GM18951 (cell line): ENCODE data around the gene MPRIP.
"Not testable (repeated sequence)": the region's sequence is repeated elsewhere in the genome, so short reads cannot be mapped to it uniquely, and the experiment has no call there.

Experiments used
- POLR2A ChIP-seq: IDR thresholded peaks from 4 replicates; pipeline ENCODE4 v1.6.1; 2011; ENCODE audit warnings: mild to moderate bottlenecking; ENCODE audit not compliant: insufficient read length, insufficient read depth; ENCODE audit errors: extremely low read depth
- in situ Hi-C: fragments of 300-500 bp; cut with MboI; formaldehyde crosslinking; loops from one replicate; pipeline ENCODE4 v1.12.0; 2022; ENCODE audit warnings: low sequenced_read_pairs, mixed read lengths, inconsistent platforms; ENCODE audit not compliant: unreplicated experiment

MPRIP gene

GRCh38 chr17:17180141-17180603, 137.9 kb downstream of the MPRIP start:
- in situ Hi-C loops: no loop called here
- TF ChIP-seq POLR2A: no peak

- in situ Hi-C loops: no loop called here
- TF ChIP-seq POLR2A: no peak
Observed at GRCh38 chr17:17180741-17181525, 138.7 kb downstream of the MPRIP start.

GRCh38 chr17:17181666-17182597, 139.7 kb downstream of the MPRIP start:
- TF ChIP-seq POLR2A: no peak
- in situ Hi-C loops: no loop called here

GRCh38 chr17:17182598-17183136, 140.4 kb downstream of the MPRIP start:
- in situ Hi-C loops: no loop called here

GRCh38 chr17:17183744-17184143, 141.5 kb downstream of the MPRIP start:
- TF ChIP-seq POLR2A: no peak
- in situ Hi-C loops: no loop called here

More at GRCh38 chr17:17182598-17183136, 140.4 kb downstream of the MPRIP start:
- no peak for TF ChIP-seq POLR2A

GRCh38 chr17:17184985-17185757, 142.9 kb downstream of the MPRIP start:
- in situ Hi-C loops: not testable (repeated sequence)

- in situ Hi-C loops: no loop called here
Observed at GRCh38 chr17:17186051-17186450, 143.8 kb downstream of the MPRIP start.

GRCh38 chr17:17186551-17187505, 144.6 kb downstream of the MPRIP start:
- TF ChIP-seq POLR2A: no peak
- in situ Hi-C loops: no loop called here

More at GRCh38 chr17:17186051-17186450, 143.8 kb downstream of the MPRIP start:
- TF ChIP-seq POLR2A: no peak

GRCh38 chr17:17188586-17188985, 146.3 kb downstream of the MPRIP start:
- no peak for TF ChIP-seq POLR2A
- in situ Hi-C loops: no loop called here

- in situ Hi-C loops: no loop called here
- no peak for TF ChIP-seq POLR2A
Observed at GRCh38 chr17:17189559-17189958, 147.3 kb downstream of the MPRIP start.

GRCh38 chr17:17190188-17190587, 147.9 kb downstream of the MPRIP start:
- in situ Hi-C loops: no loop called here
- TF ChIP-seq POLR2A: no peak
